Ovary (tissue), 3 donors: ENCODE results near the gene GNAI3.

Experiments used
- EP300 ChIP-seq: sonication (generic); formaldehyde crosslinking; IDR thresholded peaks from one replicate; pipeline ENCODE4 v1.6.1; 2017; ENCODE audit warnings: antibody characterized with exemption
- POLR2A ChIP-seq: fragments of 450-650 bp; IDR thresholded peaks from one replicate; pipeline ENCODE4 v1.6.1; 2017; ENCODE audit warnings: antibody characterized with exemption, mild to moderate bottlenecking, moderate library complexity
- TF ChIP-seq, protein P1 (sequence below), 3 donors: fragments of 450-650 bp in 2 of 3; fragments of 200-600 bp in 1 of 3; IDR thresholded peaks; one replicate each; pipeline versions ENCODE4 v1.5.1 to v1.8.0; 2016 to 2022; ENCODE audit warnings: antibody characterized with exemption in 3 of 3, mild to moderate bottlenecking in 1 of 3
- donor health status: DM: no; HTN: no; CAD: no.

- TF ChIP-seq, protein P1, sequence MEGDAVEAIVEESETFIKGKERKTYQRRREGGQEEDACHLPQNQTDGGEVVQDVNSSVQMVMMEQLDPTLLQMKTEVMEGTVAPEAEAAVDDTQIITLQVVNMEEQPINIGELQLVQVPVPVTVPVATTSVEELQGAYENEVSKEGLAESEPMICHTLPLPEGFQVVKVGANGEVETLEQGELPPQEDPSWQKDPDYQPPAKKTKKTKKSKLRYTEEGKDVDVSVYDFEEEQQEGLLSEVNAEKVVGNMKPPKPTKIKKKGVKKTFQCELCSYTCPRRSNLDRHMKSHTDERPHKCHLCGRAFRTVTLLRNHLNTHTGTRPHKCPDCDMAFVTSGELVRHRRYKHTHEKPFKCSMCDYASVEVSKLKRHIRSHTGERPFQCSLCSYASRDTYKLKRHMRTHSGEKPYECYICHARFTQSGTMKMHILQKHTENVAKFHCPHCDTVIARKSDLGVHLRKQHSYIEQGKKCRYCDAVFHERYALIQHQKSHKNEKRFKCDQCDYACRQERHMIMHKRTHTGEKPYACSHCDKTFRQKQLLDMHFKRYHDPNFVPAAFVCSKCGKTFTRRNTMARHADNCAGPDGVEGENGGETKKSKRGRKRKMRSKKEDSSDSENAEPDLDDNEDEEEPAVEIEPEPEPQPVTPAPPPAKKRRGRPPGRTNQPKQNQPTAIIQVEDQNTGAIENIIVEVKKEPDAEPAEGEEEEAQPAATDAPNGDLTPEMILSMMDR (IDR thresholded peaks at IDR 0.05), result no peak
- TF ChIP-seq POLR2A (no peak), EP300 (no peak)
Measured at GRCh38 chr1:109620841-109621286, 72.4 kb downstream of the GNAI3 start.
